Measurements from ENCODE around the gene MEF2C. TPM values are rescaled to one million over a fixed set of nuclear protein-coding genes. Genes with fewer than 3 reads are reported as not detected.

Gene MEF2C
- total RNA-seq: 46.9 and 62.7 TPM in 2 replicates

GRCh38 chr5:88883059-88883835 is at the start of gene MEF2C:
TSS of gene MEF2C (minus strand) at chr5:88883184. CDS start at chr5:88823788, 59,396 bp downstream.

